ENCODE results near the gene AGFG2. TPM values are rescaled to one million over a fixed set of nuclear protein-coding genes. Genes with fewer than 3 reads are reported as not detected.

AGFG2 gene
- total and polyA plus RNA-seq, 2 of the 13 experiments (the other 11 are each of a cell fraction or from before 2014, with no cell fraction given) = 125 to 132 TPM

GRCh38 chr7:100585511-100586265, 46.7 kb downstream of the AGFG2 start, which contains the start of gene LRCH4 (continued):
- no peak for TF ChIP-seq ZNF362 (CRISPR knock-in tag; IDR thresholded peaks at IDR 0.05; ENCODE audit: borderline replicate concordance)
- TF ChIP-seq RBFOX2 (IDR thresholded peaks at IDR 0.05; ENCODE audit: low read depth, low read length) = peak; percentile 93
- TF ChIP-seq, protein P1, sequence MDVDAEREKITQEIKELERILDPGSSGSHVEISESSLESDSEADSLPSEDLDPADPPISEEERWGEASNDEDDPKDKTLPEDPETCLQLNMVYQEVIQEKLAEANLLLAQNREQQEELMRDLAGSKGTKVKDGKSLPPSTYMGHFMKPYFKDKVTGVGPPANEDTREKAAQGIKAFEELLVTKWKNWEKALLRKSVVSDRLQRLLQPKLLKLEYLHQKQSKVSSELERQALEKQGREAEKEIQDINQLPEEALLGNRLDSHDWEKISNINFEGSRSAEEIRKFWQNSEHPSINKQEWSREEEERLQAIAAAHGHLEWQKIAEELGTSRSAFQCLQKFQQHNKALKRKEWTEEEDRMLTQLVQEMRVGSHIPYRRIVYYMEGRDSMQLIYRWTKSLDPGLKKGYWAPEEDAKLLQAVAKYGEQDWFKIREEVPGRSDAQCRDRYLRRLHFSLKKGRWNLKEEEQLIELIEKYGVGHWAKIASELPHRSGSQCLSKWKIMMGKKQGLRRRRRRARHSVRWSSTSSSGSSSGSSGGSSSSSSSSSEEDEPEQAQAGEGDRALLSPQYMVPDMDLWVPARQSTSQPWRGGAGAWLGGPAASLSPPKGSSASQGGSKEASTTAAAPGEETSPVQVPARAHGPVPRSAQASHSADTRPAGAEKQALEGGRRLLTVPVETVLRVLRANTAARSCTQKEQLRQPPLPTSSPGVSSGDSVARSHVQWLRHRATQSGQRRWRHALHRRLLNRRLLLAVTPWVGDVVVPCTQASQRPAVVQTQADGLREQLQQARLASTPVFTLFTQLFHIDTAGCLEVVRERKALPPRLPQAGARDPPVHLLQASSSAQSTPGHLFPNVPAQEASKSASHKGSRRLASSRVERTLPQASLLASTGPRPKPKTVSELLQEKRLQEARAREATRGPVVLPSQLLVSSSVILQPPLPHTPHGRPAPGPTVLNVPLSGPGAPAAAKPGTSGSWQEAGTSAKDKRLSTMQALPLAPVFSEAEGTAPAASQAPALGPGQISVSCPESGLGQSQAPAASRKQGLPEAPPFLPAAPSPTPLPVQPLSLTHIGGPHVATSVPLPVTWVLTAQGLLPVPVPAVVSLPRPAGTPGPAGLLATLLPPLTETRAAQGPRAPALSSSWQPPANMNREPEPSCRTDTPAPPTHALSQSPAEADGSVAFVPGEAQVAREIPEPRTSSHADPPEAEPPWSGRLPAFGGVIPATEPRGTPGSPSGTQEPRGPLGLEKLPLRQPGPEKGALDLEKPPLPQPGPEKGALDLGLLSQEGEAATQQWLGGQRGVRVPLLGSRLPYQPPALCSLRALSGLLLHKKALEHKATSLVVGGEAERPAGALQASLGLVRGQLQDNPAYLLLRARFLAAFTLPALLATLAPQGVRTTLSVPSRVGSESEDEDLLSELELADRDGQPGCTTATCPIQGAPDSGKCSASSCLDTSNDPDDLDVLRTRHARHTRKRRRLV (CRISPR knock-in tag; IDR thresholded peaks at IDR 0.05) = peak; percentile 99
- TF ChIP-seq MIER2 (CRISPR knock-in tag; IDR thresholded peaks at IDR 0.05) = no peak
- TF ChIP-seq, protein P2, sequence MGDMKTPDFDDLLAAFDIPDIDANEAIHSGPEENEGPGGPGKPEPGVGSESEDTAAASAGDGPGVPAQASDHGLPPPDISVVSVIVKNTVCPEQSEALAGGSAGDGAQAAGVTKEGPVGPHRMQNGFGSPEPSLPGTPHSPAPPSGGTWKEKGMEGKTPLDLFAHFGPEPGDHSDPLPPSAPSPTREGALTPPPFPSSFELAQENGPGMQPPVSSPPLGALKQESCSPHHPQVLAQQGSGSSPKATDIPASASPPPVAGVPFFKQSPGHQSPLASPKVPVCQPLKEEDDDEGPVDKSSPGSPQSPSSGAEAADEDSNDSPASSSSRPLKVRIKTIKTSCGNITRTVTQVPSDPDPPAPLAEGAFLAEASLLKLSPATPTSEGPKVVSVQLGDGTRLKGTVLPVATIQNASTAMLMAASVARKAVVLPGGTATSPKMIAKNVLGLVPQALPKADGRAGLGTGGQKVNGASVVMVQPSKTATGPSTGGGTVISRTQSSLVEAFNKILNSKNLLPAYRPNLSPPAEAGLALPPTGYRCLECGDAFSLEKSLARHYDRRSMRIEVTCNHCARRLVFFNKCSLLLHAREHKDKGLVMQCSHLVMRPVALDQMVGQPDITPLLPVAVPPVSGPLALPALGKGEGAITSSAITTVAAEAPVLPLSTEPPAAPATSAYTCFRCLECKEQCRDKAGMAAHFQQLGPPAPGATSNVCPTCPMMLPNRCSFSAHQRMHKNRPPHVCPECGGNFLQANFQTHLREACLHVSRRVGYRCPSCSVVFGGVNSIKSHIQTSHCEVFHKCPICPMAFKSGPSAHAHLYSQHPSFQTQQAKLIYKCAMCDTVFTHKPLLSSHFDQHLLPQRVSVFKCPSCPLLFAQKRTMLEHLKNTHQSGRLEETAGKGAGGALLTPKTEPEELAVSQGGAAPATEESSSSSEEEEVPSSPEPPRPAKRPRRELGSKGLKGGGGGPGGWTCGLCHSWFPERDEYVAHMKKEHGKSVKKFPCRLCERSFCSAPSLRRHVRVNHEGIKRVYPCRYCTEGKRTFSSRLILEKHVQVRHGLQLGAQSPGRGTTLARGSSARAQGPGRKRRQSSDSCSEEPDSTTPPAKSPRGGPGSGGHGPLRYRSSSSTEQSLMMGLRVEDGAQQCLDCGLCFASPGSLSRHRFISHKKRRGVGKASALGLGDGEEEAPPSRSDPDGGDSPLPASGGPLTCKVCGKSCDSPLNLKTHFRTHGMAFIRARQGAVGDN (CRISPR knock-in tag; IDR thresholded peaks at IDR 0.05) = peak; percentile 66; the same call in 1 of the 2 replicates
- peak; percentile 87 for TF ChIP-seq TARDBP (CRISPR knock-in tag; IDR thresholded peaks at IDR 0.05)
- peak; percentile 86 for TF ChIP-seq KAT8 (CRISPR knock-in tag; IDR thresholded peaks at IDR 0.05)
- TF ChIP-seq PHF8 (CRISPR knock-in tag; IDR thresholded peaks at IDR 0.05) = peak; percentile 73
- TF ChIP-seq ZNF225 (CRISPR knock-in tag; IDR thresholded peaks at IDR 0.05) = no peak
- TF ChIP-seq ZNF335 (CRISPR knock-in tag; IDR thresholded peaks at IDR 0.05) = peak; percentile 40; the same call in 1 of the 2 replicates
- peak; percentile 93 for TF ChIP-seq THAP11 (CRISPR knock-in tag; IDR thresholded peaks at IDR 0.05)
- no peak for TF ChIP-seq SP140L (CRISPR knock-in tag; IDR thresholded peaks at IDR 0.05; ENCODE audit: borderline replicate concordance)
- TF ChIP-seq ATF7 (IDR thresholded peaks at IDR 0.05) = no peak
- no peak for TF ChIP-seq ATF7 (CRISPR knock-in tag; IDR thresholded peaks at IDR 0.05)
- TF ChIP-seq PLRG1 (conservative IDR thresholded peaks at IDR 0.05) = no peak
- TF ChIP-seq ATAD3A (CRISPR knock-in tag; IDR thresholded peaks at IDR 0.05) = no peak
- TF ChIP-seq ZNF674 (CRISPR knock-in tag; IDR thresholded peaks at IDR 0.05; ENCODE audit: low read depth) = 0 out of 2 replicates have a peak, but pooled peaks have one; percentile 31
- no peak for TF ChIP-seq NRL (CRISPR knock-in tag; IDR thresholded peaks at IDR 0.05; ENCODE audit: borderline replicate concordance)
- no peak for TF ChIP-seq ZNF550 (CRISPR knock-in tag; IDR thresholded peaks at IDR 0.05; ENCODE audit: borderline replicate concordance)
- TF ChIP-seq KLF15 (CRISPR knock-in tag; IDR thresholded peaks at IDR 0.05; ENCODE audit: borderline replicate concordance) = peak; percentile 84; the same call in 1 of the 2 replicates
- no peak; the same call in 1 of the 2 replicates for TF ChIP-seq NAIF1 (CRISPR knock-in tag; IDR thresholded peaks at IDR 0.05; ENCODE audit: borderline replicate concordance)
